K562 (cell line): ENCODE data around the gene GLT6D1. TPM values are rescaled to one million over a fixed set of nuclear protein-coding genes. Genes with fewer than 3 reads are reported as not detected.
A peak's percentile ranks its signal among the peaks of the same experiment; 100 is the strongest.

Experiments
- ATAC-seq: fragments of 200-7000 bp; cut with Tn5 transposase; 3 replicates; pipeline ENCODE4 v1.9.1; 2020; ENCODE audit warnings: moderate library complexity
- BruUV-seq: library from RNA; stranded (reverse); fragments of 400-500 nt; replicated peaks from 2 replicates; lab custom pipeline; 2021; lab: Mats Ljungman, UMichigan
- CTCF ChIA-PET: fragments of 300-600 bp; formaldehyde crosslinking; extraction: SDS; loops from one replicate; lab custom pipeline; 2021; ENCODE audit warnings: low intra/inter-chr PET ratio; lab: Yijun Ruan, JAX
- POLR2A ChIA-PET: fragments of 300-600, 350-650 bp; sonication (Branson Sonifier 250); formaldehyde crosslinking; extraction: SDS; loops from one replicate; lab custom pipeline; 2021; ENCODE audit warnings: antibody characterized with exemption, inconsistent platforms; lab: Yijun Ruan, JAX
- DNase-seq, 4 experiments: peaks; one replicate each; pipeline versions ENCODE4 v3.0.0 to v3.0.0-alpha.2; 2011 to 2018; ENCODE audit warnings: low spot score in 3 of 4, mixed read lengths in 3 of 4; ENCODE audit errors: extremely low read depth in 1 of 4
- FAIRE-seq: peaks from 2 replicates; lab custom pipeline; 2011; peaks lifted over from hg19 to GRCh38; lab: Jason Lieb, UNC
- H2AFZ ChIP-seq: 2 replicates; pipeline ENCODE4 v1.6.0; 2011; ENCODE audit warnings: low read depth, low read length, control low read depth, inconsistent platforms
- H3K27ac ChIP-seq: fragments of 200-600 bp; 3 replicates; pipeline ENCODE4 v1.8.0; 2011; ENCODE audit warnings: low read depth, mild to moderate bottlenecking, control low read depth, inconsistent platforms, low read length, moderate library complexity, mixed read lengths; ENCODE audit errors: extremely low read depth
- H3K27me3 ChIP-seq, 2 experiments: fragments of 300-600 bp in 1 of 2; 2 replicates in 1 of 2; 3 replicates in 1 of 2; pipeline versions ENCODE4 v1.6.0 to v1.8.0; 2011; ENCODE audit warnings: inconsistent platforms in 2 of 2, low read length in 2 of 2, mild to moderate bottlenecking in 1 of 2, mixed read lengths in 1 of 2, moderate library complexity in 1 of 2; ENCODE audit not compliant: control insufficient read depth in 2 of 2, insufficient read depth in 2 of 2
- H3K36me3 ChIP-seq: fragments of 300-600 bp; 3 replicates; pipeline ENCODE4 v1.8.0; 2011; ENCODE audit warnings: mild to moderate bottlenecking, low read length, inconsistent platforms; ENCODE audit not compliant: control insufficient read depth, insufficient read depth
- H3K4me1 ChIP-seq, 2 experiments: fragments of 200-600 bp in 1 of 2; replicated peaks in 1 of 2; 2 replicates in 1 of 2; 3 replicates in 1 of 2; pipeline versions ENCODE4 v1.5.1 to v1.8.0; 2011; ENCODE audit warnings: inconsistent platforms in 2 of 2, low read length in 2 of 2, mild to moderate bottlenecking in 1 of 2, mixed read lengths in 1 of 2, moderate library complexity in 1 of 2; ENCODE audit not compliant: control insufficient read depth in 2 of 2, insufficient read depth in 2 of 2
- H3K4me2 ChIP-seq: 2 replicates; pipeline ENCODE4 v1.6.1; 2011; ENCODE audit warnings: low read length, control low read depth, inconsistent platforms, mixed read lengths; ENCODE audit not compliant: insufficient read depth
- H3K4me3 ChIP-seq: fragments of 200-600 bp; sonication (generic), shearing (Covaris generic); 2 replicates; pipeline ENCODE4 v1.5.1; 2016; ENCODE audit warnings: control low read depth, inconsistent platforms
- H3K79me2 ChIP-seq: fragments of 200-600 bp; 3 replicates; pipeline ENCODE4 v1.8.0; 2011; ENCODE audit warnings: low read length, inconsistent platforms; ENCODE audit not compliant: control insufficient read depth, insufficient read depth
- H3K9ac ChIP-seq, 2 experiments: 2 replicates each; pipeline versions ENCODE4 v1.6.0 to v1.6.1; 2011; ENCODE audit warnings: low read depth in 2 of 2, low read length in 2 of 2, control low read depth in 1 of 2, inconsistent platforms in 1 of 2, mild to moderate bottlenecking in 1 of 2, mixed read lengths in 1 of 2; ENCODE audit not compliant: insufficient read depth in 1 of 2
- H3K9me1 ChIP-seq: one replicate; pipeline ENCODE4 v1.6.0; 2011; ENCODE audit warnings: inconsistent platforms, mild to moderate bottlenecking, low read length, moderate library complexity; ENCODE audit not compliant: control insufficient read depth, insufficient read depth
- H3K9me3 ChIP-seq: replicated peaks from 2 replicates; pipeline ENCODE4 v1.5.1; 2011; ENCODE audit warnings: low read depth, low read length, inconsistent platforms; ENCODE audit not compliant: control insufficient read depth, insufficient read depth
- H4K20me1 ChIP-seq: replicated peaks from 2 replicates; pipeline ENCODE4 v1.6.1; 2011; ENCODE audit warnings: low read length, inconsistent platforms, mixed read lengths; ENCODE audit not compliant: control insufficient read depth, insufficient read depth
- ARID3B ChIP-seq: fragments of 250-450 bp; sonication (Bioruptor Pico); IDR thresholded peaks from 2 replicates; pipeline ENCODE4 v1.4.0; 2020; ENCODE audit warnings: borderline replicate concordance
- BRF1 ChIP-seq: IDR thresholded peaks from 3 replicates; pipeline ENCODE4 v1.6.1; 2011; ENCODE audit warnings: borderline replicate concordance, mild to moderate bottlenecking; ENCODE audit not compliant: insufficient read length; ENCODE audit errors: extremely low read depth
- CSDE1 ChIP-seq, 2 experiments: fragments of 450-650 bp; IDR thresholded peaks; 2 replicates each; pipeline ENCODE4 v1.6.1; 2016; ENCODE audit warnings: mild to moderate bottlenecking in 1 of 2
- EP400 ChIP-seq: fragments of 450-650 bp; IDR thresholded peaks from 2 replicates; pipeline ENCODE4 v1.6.1; 2017; ENCODE audit warnings: antibody characterized with exemption, mild to moderate bottlenecking, moderate library complexity
- ILF3 ChIP-seq: fragments of 450-650 bp; IDR thresholded peaks from 2 replicates; pipeline ENCODE4 v1.6.1; 2018; ENCODE audit warnings: antibody characterized with exemption, mild to moderate bottlenecking, moderate library complexity, borderline replicate concordance
- KAT2B ChIP-seq: IDR thresholded peaks from one replicate; pipeline ENCODE4 v1.6.1; 2012; ENCODE audit warnings: low read depth, mild to moderate bottlenecking, control low read depth, inconsistent platforms, low read length, moderate library complexity
- NUFIP1 ChIP-seq: fragments of 450-650 bp; IDR thresholded peaks from 2 replicates; pipeline ENCODE4 v1.6.1; 2018; ENCODE audit not compliant: partially characterized antibody
- POLR3G ChIP-seq: IDR thresholded peaks from 2 replicates; pipeline ENCODE4 v1.6.1; 2011; ENCODE audit not compliant: insufficient read length, insufficient replicate concordance; ENCODE audit errors: extremely low read depth
- POU5F1 ChIP-seq: fragments of 150-350 bp; IDR thresholded peaks from 2 replicates; pipeline ENCODE4 v1.6.1; 2014; ENCODE audit warnings: borderline replicate concordance, low read length, low read depth, mild to moderate bottlenecking; ENCODE audit not compliant: partially characterized antibody
- RBM22 ChIP-seq: fragments of 200-400 bp; formaldehyde crosslinking; IDR thresholded peaks from 2 replicates; pipeline ENCODE4 v1.6.1; 2018; ENCODE audit warnings: low read length, low read depth; ENCODE audit not compliant: poor library complexity, severe bottlenecking
- SUPT5H ChIP-seq: fragments of 450-650 bp; IDR thresholded peaks from 2 replicates; pipeline ENCODE4 v1.6.1; 2016
- USF1 ChIP-seq: sonication (generic); formaldehyde crosslinking; IDR thresholded peaks from 2 replicates; pipeline ENCODE4 v1.9.0; 2022; ENCODE audit warnings: mild to moderate bottlenecking, missing genetic modification reagents
- USF2 ChIP-seq: sonication (generic); formaldehyde crosslinking; IDR thresholded peaks from 2 replicates; pipeline ENCODE4 v1.5.0; 2020; ENCODE audit warnings: missing genetic modification reagents
- WHSC1 ChIP-seq: IDR thresholded peaks from one replicate; pipeline ENCODE4 v1.6.1; 2012; ENCODE audit warnings: low read length, control low read depth, inconsistent platforms
- ZNF175 ChIP-seq: fragments of 200-800 bp; sonication (Bioruptor generic); IDR thresholded peaks from 2 replicates; pipeline ENCODE4 v1.6.1; 2016; ENCODE audit warnings: low read depth, mild to moderate bottlenecking, missing genetic modification characterization, missing compliant biosample characterization
- ZNF507 ChIP-seq: conservative IDR thresholded peaks from 2 replicates; pipeline ENCODE4 v1.6.1; 2017; ENCODE audit warnings: missing genetic modification characterization, missing compliant biosample characterization
- WGBS: fragments of 100-300 bp; shearing (Covaris generic); methylation state at CpG from one replicate; pipeline ENCODE4 v1.1.6; 2016; ENCODE audit warnings: low coverage, mixed read lengths; ENCODE audit not compliant: insufficient coverage; ENCODE audit errors: missing lambda C conversion rate; 5-methylcytosine and 5-hydroxymethylcytosine counted together
- in situ Hi-C: fragments of 300-500 bp; cut with MboI; formaldehyde crosslinking; loops from 4 replicates; pipeline ENCODE4 v1.15.0; 2018; ENCODE audit warnings: inconsistent platforms, mixed read lengths
- intact Hi-C: fragments of 100-400 bp; cut with micrococcal nuclease; formaldehyde crosslinking; loops from 2 replicates; pipeline ENCODE4 v1.14.2; 2022
- polyA plus RNA-seq, 8 experiments: library from polyadenylated mRNA; depleted of rRNA in 4 of 8; stranded (reverse) in 5 of 8; unstranded in 3 of 8; fragments of >200 nt; fragmentation: Nextera tagmentation in 2 of 8; fragmentation: Illumina TruSeq in 1 of 8; extraction: Ambion mirVana in 2 of 8; extraction: Trizol in 1 of 8; gene quantifications; 2 replicates each; pipeline versions ENCODE4 v1.2.1 to v1.2.3, GENCODE V29; 2011 to 2014; ENCODE audit warnings: inconsistent platforms in 1 of 8, missing spikeins in 1 of 8
- total RNA-seq, 7 experiments: library from RNA; depleted of rRNA in 6 of 7; stranded (reverse); fragments of >200 nt in 6 of 7; fragmentation: Illumina TruSeq in 2 of 7; extraction: Trizol in 2 of 7; gene quantifications; 2 replicates each; pipeline versions ENCODE4 v1.2.1 to v1.2.3, GENCODE V29; 2011 to 2021; ENCODE audit warnings: low replicate concordance in 1 of 7

The GLT6D1 gene
- total and polyA plus RNA-seq, 9 of the 15 experiments (the other 6 are each of a cell fraction or from before 2014, with no cell fraction given) = not detected

GRCh38 chr9:135588371-135588770 lies 51.0 kb downstream of the GLT6D1 start (continued):
- TF ChIP-seq ARID3B (CRISPR knock-in tag) (no peak), USF1 (CRISPR knock-in tag) (no peak), WHSC1 (no peak)
- TF ChIP-seq, all 486 proteins: peak for 0

- peaks cover 7 to 67% of the 10 kb centered on the region in 2 experiments; a peak in 3 of 5 replicates for H3K27me3 ChIP-seq
- H4K20me1 ChIP-seq = 0 out of 2 replicates have a peak, but pooled peaks cover 5% of the 10 kb centered on the region
- in situ Hi-C loops (no loop called here), intact Hi-C loops (no loop called here)
- FAIRE-seq = peak; percentile 29
- no peaks in the 10 kb centered on the region for H3K9me1 ChIP-seq
- H3K4me1 ChIP-seq = peaks cover 10 to 51% of the 10 kb centered on the region in 2 experiments; a peak in 2 of 5 replicates
- no TSS peak for BruUV-seq
- peak; percentile 74 for ATAC-seq
- H3K27ac ChIP-seq = no peak overlapping the region
- WGBS = 5% methylated on average over 4 of the region's 7 CpGs
- H3K79me2 ChIP-seq = no peaks in the 10 kb centered on the region
- POLR2A ChIA-PET = no interaction called here
- CTCF ChIA-PET = no interaction called here
- H3K4me2 ChIP-seq = peak overlapping the region; percentile 26; the same call in 1 of the 2 replicates
- no peaks in the 10 kb centered on the region for H3K9me3 ChIP-seq
- DNase-seq = peak; percentile 62 to 79 (median 70)
- peak overlapping the region; percentile 60; the same call in 1 of the 2 replicates for H2AFZ ChIP-seq
- H3K36me3 ChIP-seq = no peaks in the 10 kb centered on the region
- no peak overlapping the region for H3K4me3 ChIP-seq
- H3K9ac ChIP-seq = peak overlapping the region in 1 of 2 experiments; percentile 68; a peak in 2 of 4 replicates
- no peak for TF ChIP-seq ZNF175 (CRISPR knock-in tag)
- TF ChIP-seq POLR3G = no peak
- TF ChIP-seq BRF1 = no peak
- TF ChIP-seq EP400 = no peak
- TF ChIP-seq ZNF507 = no peak
- no peak for TF ChIP-seq POU5F1
- TF ChIP-seq KAT2B = no peak
- peak; percentile 88 for TF ChIP-seq USF2 (CRISPR knock-in tag)
- no peak for TF ChIP-seq RBM22
- no peak for TF ChIP-seq ILF3
- TF ChIP-seq USF1 (CRISPR knock-in tag) = peak; percentile 87
- no peak for TF ChIP-seq NUFIP1
- no peak for TF ChIP-seq SUPT5H
- no peak for TF ChIP-seq CSDE1 (IDR thresholded peaks at IDR 0.05)
These were observed 51.7 kb downstream of the GLT6D1 start for GRCh38 chr9:135587658-135588057.
